Tibial artery (tissue), 4 donors: ENCODE measurements around the gene MAB21L1.
A peak's percentile ranks its signal among the peaks of the same experiment; 100 is the strongest.

Experiments
- DNase-seq, 2 donors: peaks; one replicate each; pipeline ENCODE4 v3.0.0-alpha.2; 2019
- H3K27ac ChIP-seq, 2 donors: fragments of 200-600 bp; sonication (generic) in 1 of 2; 1 replicate in 1 of 2; 2 replicates in 1 of 2; pipeline ENCODE4 v1.5.1; 2018 to 2019; ENCODE audit warnings: mild to moderate bottlenecking in 1 of 2
- H3K27me3 ChIP-seq, 2 donors: fragments of 200-600 bp; sonication (generic) in 1 of 2; one replicate each; pipeline versions ENCODE4 v1.5.1 to v1.6.0; 2016 to 2019
- H3K36me3 ChIP-seq, 3 donors: fragments of 200-600 bp; sonication (generic) in 2 of 3; one replicate each; pipeline ENCODE4 v1.5.1; 2016 to 2019; ENCODE audit warnings: mild to moderate bottlenecking in 2 of 3
- H3K4me1 ChIP-seq, 4 donors: fragments of 200-600 bp; sonication (generic) in 2 of 4; 1 replicate in 3 of 4; 2 replicates in 1 of 4; pipeline ENCODE4 v1.5.1; 2016 to 2019
- H3K4me3 ChIP-seq, 2 donors: fragments of 200-600 bp; sonication (generic) in 1 of 2; 1 replicate in 1 of 2; 2 replicates in 1 of 2; pipeline ENCODE4 v1.5.1; 2018 to 2019; ENCODE audit warnings: mild to moderate bottlenecking in 2 of 2
- H3K9me3 ChIP-seq, 3 donors: fragments of 200-600 bp; sonication (generic) in 1 of 3; one replicate each; pipeline ENCODE4 v1.5.1; 2016 to 2019
- CTCF ChIP-seq, 2 experiments: fragments of 200-600 bp in 1 of 2; fragments of 450-650 bp in 1 of 2; IDR thresholded peaks; one replicate each; pipeline ENCODE4 v1.5.1; 2017 to 2019; ENCODE audit warnings: antibody characterized with exemption in 2 of 2, mild to moderate bottlenecking in 1 of 2, moderate library complexity in 1 of 2
- intact Hi-C: fragments of 100-400 bp; cut with DNase I; formaldehyde crosslinking; loops from one replicate; pipeline ENCODE4 v1.15.0; 2023; ENCODE audit warnings: low total_unique reads

The MAB21L1 gene

GRCh38 chr13:35479706-35480105 is 3.2 kb upstream of the MAB21L1 start:
- no peak overlapping the region for H3K27ac ChIP-seq
- H3K4me1 ChIP-seq, result peaks cover 0 to 4% (median 0%) of the 10 kb centered on the region in 4 donors
- no peak overlapping the region for H3K4me3 ChIP-seq
- intact Hi-C loops, result no loop called here
- no peak for TF ChIP-seq CTCF (IDR thresholded peaks at IDR 0.05)
- H3K27me3 ChIP-seq, result no peaks in the 10 kb centered on the region
- H3K36me3 ChIP-seq, result no peaks in the 10 kb centered on the region
- DNase-seq, result no peak
- no peaks in the 10 kb centered on the region for H3K9me3 ChIP-seq

- no peak for TF ChIP-seq CTCF (IDR thresholded peaks at IDR 0.05)
- DNase-seq, result no peak
- Histone ChIP-seq H3K9me3 (no peaks in the 10 kb centered on the region), H3K4me3 (no peak overlapping the region), H3K4me1 (peaks cover 0 to 4% (median 0%) of the 10 kb centered on the region in 4 donors), H3K36me3 (no peaks in the 10 kb centered on the region), H3K27ac (no peak overlapping the region), H3K27me3 (no peaks in the 10 kb centered on the region)
- intact Hi-C loops, result no loop called here
Observed at GRCh38 chr13:35479038-35479492, 2.6 kb upstream of the MAB21L1 start.

- Histone ChIP-seq H3K36me3 (no peaks in the 10 kb centered on the region), H3K4me1 (peaks cover 0 to 4% (median 0%) of the 10 kb centered on the region in 4 donors), H3K27me3 (no peaks in the 10 kb centered on the region), H3K9me3 (no peaks in the 10 kb centered on the region), H3K27ac (no peak overlapping the region), H3K4me3 (no peak overlapping the region)
- no peak for DNase-seq
- intact Hi-C loops, result no loop called here
- no peak for TF ChIP-seq CTCF (IDR thresholded peaks at IDR 0.05)
Observed at GRCh38 chr13:35478271-35479037, 2.0 kb upstream of the MAB21L1 start.

DNA sequence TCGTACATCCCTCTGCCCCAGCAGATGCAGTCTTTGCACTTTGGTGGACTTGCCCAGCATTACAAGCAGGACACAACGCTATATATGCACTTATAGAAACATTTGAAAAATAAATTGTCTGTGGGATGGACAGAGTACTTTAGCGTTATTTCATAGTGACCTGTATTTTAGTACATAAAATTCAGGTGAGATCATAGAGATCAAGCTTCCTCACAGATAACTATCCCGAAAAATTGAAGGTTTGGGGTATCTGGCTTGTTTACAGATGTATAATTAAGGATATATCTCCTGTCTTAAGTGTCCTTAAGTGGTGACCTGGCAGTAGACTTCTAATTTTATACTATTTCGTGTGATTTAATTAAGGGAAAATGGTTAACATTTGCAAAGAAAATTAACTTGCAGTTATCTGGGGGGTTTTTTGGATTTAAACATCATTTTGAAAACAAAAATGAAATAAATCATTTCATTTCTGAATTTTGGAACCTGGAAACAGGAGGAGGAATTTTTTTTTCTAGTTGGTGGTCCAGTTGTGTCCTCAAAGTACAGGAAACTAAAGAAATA is 977 bp upstream of the MAB21L1 start:
- no peak for TF ChIP-seq CTCF (IDR thresholded peaks at IDR 0.05)
- intact Hi-C loops, result no loop called here
- H3K27me3 ChIP-seq, result no peaks in the 10 kb centered on the region

GRCh38 chr13:35475212-35475959 is 1.1 kb downstream of the MAB21L1 start:
- DNase-seq, result peak; percentile 61 to 79
- peak overlapping the region; percentile 68 to 84 for H3K4me3 ChIP-seq
- peaks cover 0 to 2% (median 0%) of the 10 kb centered on the region in 4 donors for H3K4me1 ChIP-seq
- H3K27ac ChIP-seq, result peak overlapping the region; percentile 76 to 94
- H3K9me3 ChIP-seq, result no peaks in the 10 kb centered on the region
- no peak for TF ChIP-seq CTCF (IDR thresholded peaks at IDR 0.05)
- intact Hi-C loops, result no loop called here
- no peaks in the 10 kb centered on the region for H3K27me3 ChIP-seq
- H3K36me3 ChIP-seq, result no peaks in the 10 kb centered on the region

More for the DNA sequence above, 977 bp upstream of the MAB21L1 start:
- no peaks in the 10 kb centered on the region for H3K36me3 ChIP-seq
- no peak for DNase-seq
- peak overlapping the region in 1 of 2 donors; percentile 94 for H3K27ac ChIP-seq
- H3K4me1 ChIP-seq, result peaks cover 0 to 4% (median 0%) of the 10 kb centered on the region in 4 donors
- H3K9me3 ChIP-seq, result no peaks in the 10 kb centered on the region
- H3K4me3 ChIP-seq, result no peak overlapping the region
